Right kidney (tissue), 1 donor: Measurements from ENCODE around the gene TSPO.
A peak's percentile ranks its signal among the peaks of the same experiment; 100 is the strongest.

Experiments
- DNase-seq: peaks from one replicate; pipeline ENCODE4 v3.0.0-alpha.2; 2016

The TSPO gene

GRCh38 chr22:43177479-43177878 lies 26.1 kb downstream of the TSPO start:
- no peak for DNase-seq

- no peak for DNase-seq
Observed at GRCh38 chr22:43179146-43179910, 28.0 kb downstream of the TSPO start.

GRCh38 chr22:43179911-43180195 lies 28.5 kb downstream of the TSPO start:
- no peak for DNase-seq

- DNase-seq = no peak
Observed at GRCh38 chr22:43180670-43181069, 29.3 kb downstream of the TSPO start.

GRCh38 chr22:43181321-43182076 lies 30.1 kb downstream of the TSPO start:
- DNase-seq = no peak

- DNase-seq = no peak
Observed at GRCh38 chr22:43182118-43182517, 30.8 kb downstream of the TSPO start.

- no peak for DNase-seq
Observed at GRCh38 chr22:43182726-43183125, 31.4 kb downstream of the TSPO start.

- no peak for DNase-seq
Observed at GRCh38 chr22:43183496-43184277, 32.3 kb downstream of the TSPO start.

- DNase-seq = peak; percentile 55
Observed at GRCh38 chr22:43185860-43186261, 34.5 kb downstream of the TSPO start.

GRCh38 chr22:43186272-43187170 lies 35.2 kb downstream of the TSPO start, which contains the start of gene TTLL12:
TTLL12 (minus strand) TSS chr22:43187134; CDS start chr22:43187069, 65 bp downstream.
- DNase-seq = peak; percentile 83

- peak; percentile 94 for DNase-seq
Observed at GRCh38 chr22:43187171-43188099, 36.1 kb downstream of the TSPO start.

GRCh38 chr22:43188829-43189545 lies 37.6 kb downstream of the TSPO start:
- no peak for DNase-seq

GRCh38 chr22:43191831-43192230 lies 40.5 kb downstream of the TSPO start:
- no peak for DNase-seq

GRCh38 chr22:43197271-43197941 lies 46.0 kb downstream of the TSPO start:
- no peak for DNase-seq

- no peak for DNase-seq
Observed at GRCh38 chr22:43198126-43198525, 46.8 kb downstream of the TSPO start.

GRCh38 chr22:43198936-43199335 lies 47.6 kb downstream of the TSPO start:
- no peak for DNase-seq

GRCh38 chr22:43199541-43199940 lies 48.2 kb downstream of the TSPO start:
- DNase-seq = no peak

- DNase-seq = no peak
Observed at GRCh38 chr22:43200031-43200430, 48.7 kb downstream of the TSPO start.

- DNase-seq = no peak
Observed at GRCh38 chr22:43200555-43200954, 49.2 kb downstream of the TSPO start.
